ENCODE measurements around the gene ELMOD3. TPM values are rescaled to one million over a fixed set of nuclear protein-coding genes. Genes with fewer than 3 reads are reported as not detected.

ELMOD3 gene
- total and polyA plus RNA-seq, 4 donors = 5.5 to 15.8 (median 8.0) TPM

GRCh38 chr2:85368921-85369320 is 14.4 kb downstream of the ELMOD3 start:
- Histone ChIP-seq H3K27me3 (ENCODE audit: control insufficient read depth in 4 of 4, insufficient read depth in 4 of 4, low read length in 3 of 4) (no peaks in the 10 kb centered on the region), H3K9me3 (ENCODE audit: control insufficient read depth in 4 of 4, low read length in 3 of 4) (no peaks in the 10 kb centered on the region), H3K27ac (ENCODE audit: low read depth in 1 of 2, low read length in 2 of 2) (no peak overlapping the region), H3K4me1 (ENCODE audit: control insufficient read depth in 4 of 4, insufficient read depth in 4 of 4, low read length in 3 of 4) (peaks cover 0 to 7% (median 6%) of the 10 kb centered on the region in 4 donors), H3K4me3 (ENCODE audit: low read depth in 1 of 3, low read length in 3 of 3) (no peak overlapping the region), H3K9ac (ENCODE audit: low read depth in 1 of 2, low read length in 2 of 2) (no peak overlapping the region), H3K36me3 (ENCODE audit: control insufficient read depth in 4 of 4, insufficient read depth in 3 of 4, low read depth in 1 of 4, low read length in 3 of 4) (peaks cover 0 to 2% (median 1%) of the 10 kb centered on the region in 4 donors)
- TF ChIP-seq MAX (IDR thresholded peaks at IDR 0.05) (no peak), RXRA (IDR thresholded peaks at IDR 0.05) (no peak), HNF4G (IDR thresholded peaks at IDR 0.05) (no peak), NR2F2 (IDR thresholded peaks at IDR 0.05) (no peak), RAD21 (IDR thresholded peaks at IDR 0.05) (no peak), HNF4A (conservative IDR thresholded peaks at IDR 0.05) (no peak), FOXA2 (IDR thresholded peaks at IDR 0.05) (no peak), EGR1 (IDR thresholded peaks at IDR 0.05; ENCODE audit: low read depth in 2 of 2) (no peak)
- no peak for DNase-seq (ENCODE audit: low spot score)

GRCh38 chr2:85369500-85369899 is 14.9 kb downstream of the ELMOD3 start:
- TF ChIP-seq REST (IDR thresholded peaks at IDR 0.05) (no peak), HNF4G (IDR thresholded peaks at IDR 0.05) (no peak), EGR1 (IDR thresholded peaks at IDR 0.05; ENCODE audit: low read depth in 2 of 2) (no peak), ATF3 (IDR thresholded peaks at IDR 0.05) (no peak), JUND (IDR thresholded peaks at IDR 0.05) (no peak), MAX (IDR thresholded peaks at IDR 0.05) (no peak), RXRA (IDR thresholded peaks at IDR 0.05) (no peak), RAD21 (IDR thresholded peaks at IDR 0.05) (no peak), YY1 (IDR thresholded peaks at IDR 0.05) (no peak)

GRCh38 chr2:85371045-85371444 is 16.5 kb downstream of the ELMOD3 start:
- DNase-seq (ENCODE audit: low spot score) = no peak
- no peaks in the 10 kb centered on the region for H3K9me3 ChIP-seq (ENCODE audit: control insufficient read depth in 4 of 4, low read length in 3 of 4)
- H3K27me3 ChIP-seq (ENCODE audit: control insufficient read depth in 4 of 4, insufficient read depth in 4 of 4, low read length in 3 of 4) = no peaks in the 10 kb centered on the region
- no peak overlapping the region for H3K4me3 ChIP-seq (ENCODE audit: low read depth in 1 of 3, low read length in 3 of 3)
- no peaks in the 10 kb centered on the region for H3K4me1 ChIP-seq (ENCODE audit: control insufficient read depth in 4 of 4, insufficient read depth in 4 of 4, low read length in 3 of 4)
- WGBS = 96% methylated on average over 11 of the region's 11 CpGs
- peaks cover 0 to 6% (median 1%) of the 10 kb centered on the region in 4 donors for H3K36me3 ChIP-seq (ENCODE audit: control insufficient read depth in 4 of 4, insufficient read depth in 3 of 4, low read depth in 1 of 4, low read length in 3 of 4)
- TF ChIP-seq RXRA (IDR thresholded peaks at IDR 0.05) (no peak), ZBTB33 (IDR thresholded peaks at IDR 0.05) (no peak), SP1 (IDR thresholded peaks at IDR 0.05) (no peak), FOXA2 (IDR thresholded peaks at IDR 0.05) (no peak), NR2F2 (IDR thresholded peaks at IDR 0.05) (no peak)
- H3K9ac ChIP-seq (ENCODE audit: low read depth in 1 of 2, low read length in 2 of 2) = no peak overlapping the region
- H3K27ac ChIP-seq (ENCODE audit: low read depth in 1 of 2, low read length in 2 of 2) = no peak overlapping the region

More at GRCh38 chr2:85369500-85369899, 14.9 kb downstream of the ELMOD3 start:
- no peak for DNase-seq (ENCODE audit: low spot score)
- peaks cover 0 to 2% (median 1%) of the 10 kb centered on the region in 4 donors for H3K36me3 ChIP-seq (ENCODE audit: control insufficient read depth in 4 of 4, insufficient read depth in 3 of 4, low read depth in 1 of 4, low read length in 3 of 4)
- no peak overlapping the region for H3K9ac ChIP-seq (ENCODE audit: low read depth in 1 of 2, low read length in 2 of 2)
- no peak overlapping the region for H3K27ac ChIP-seq (ENCODE audit: low read depth in 1 of 2, low read length in 2 of 2)
- H3K27me3 ChIP-seq (ENCODE audit: control insufficient read depth in 4 of 4, insufficient read depth in 4 of 4, low read length in 3 of 4) = no peaks in the 10 kb centered on the region
- no peak overlapping the region for H3K4me3 ChIP-seq (ENCODE audit: low read depth in 1 of 3, low read length in 3 of 3)
- no peaks in the 10 kb centered on the region for H3K9me3 ChIP-seq (ENCODE audit: control insufficient read depth in 4 of 4, low read length in 3 of 4)
- WGBS = 87% methylated on average over 5 of the region's 5 CpGs
- peaks cover 0 to 7% (median 6%) of the 10 kb centered on the region in 4 donors for H3K4me1 ChIP-seq (ENCODE audit: control insufficient read depth in 4 of 4, insufficient read depth in 4 of 4, low read length in 3 of 4)
